NCI-H1436 treated with DMSO at 0.1 percent for 48 hours (cell line): ENCODE measurements around the gene VPS13D.

Source experiments
- DNase-seq: peaks from one replicate; lab custom pipeline; 2025; lab: John Stamatoyannopoulos, UW

VPS13D gene

GRCh38 chr1:12540580-12541273, 310.9 kb downstream of the VPS13D start:
- no peak for DNase-seq

- no peak for DNase-seq
These were observed 311.7 kb downstream of the VPS13D start for GRCh38 chr1:12541274-12542137.

- no peak for DNase-seq
These were observed 312.3 kb downstream of the VPS13D start for GRCh38 chr1:12542138-12542465.

- DNase-seq, result no peak
These were observed 313.1 kb downstream of the VPS13D start for GRCh38 chr1:12542616-12543592.

GRCh38 chr1:12543740-12544154, 313.9 kb downstream of the VPS13D start:
- DNase-seq, result no peak

- DNase-seq, result no peak
These were observed 314.5 kb downstream of the VPS13D start for GRCh38 chr1:12544357-12544756.

- DNase-seq, result no peak
These were observed 315.2 kb downstream of the VPS13D start for GRCh38 chr1:12544992-12545391.

- no peak for DNase-seq
These were observed 317.1 kb downstream of the VPS13D start for GRCh38 chr1:12546771-12547585.

- DNase-seq, result no peak
These were observed 317.9 kb downstream of the VPS13D start for GRCh38 chr1:12547586-12548225.

- no peak for DNase-seq
These were observed 318.6 kb downstream of the VPS13D start for GRCh38 chr1:12548279-12548972.

- no peak for DNase-seq
These were observed 319.2 kb downstream of the VPS13D start for GRCh38 chr1:12548973-12549459.

- no peak for DNase-seq
These were observed 319.9 kb downstream of the VPS13D start for GRCh38 chr1:12549460-12550349.

- no peak for DNase-seq
These were observed 321.8 kb downstream of the VPS13D start for GRCh38 chr1:12551584-12551983.

- DNase-seq, result no peak
These were observed 322.5 kb downstream of the VPS13D start for GRCh38 chr1:12552111-12552888.

- DNase-seq, result no peak
These were observed 323.4 kb downstream of the VPS13D start for GRCh38 chr1:12552951-12553921.

- DNase-seq, result no peak
These were observed 324.1 kb downstream of the VPS13D start for GRCh38 chr1:12553963-12554362.
